Measurements from ENCODE around the gene ETV5.

DNA sequence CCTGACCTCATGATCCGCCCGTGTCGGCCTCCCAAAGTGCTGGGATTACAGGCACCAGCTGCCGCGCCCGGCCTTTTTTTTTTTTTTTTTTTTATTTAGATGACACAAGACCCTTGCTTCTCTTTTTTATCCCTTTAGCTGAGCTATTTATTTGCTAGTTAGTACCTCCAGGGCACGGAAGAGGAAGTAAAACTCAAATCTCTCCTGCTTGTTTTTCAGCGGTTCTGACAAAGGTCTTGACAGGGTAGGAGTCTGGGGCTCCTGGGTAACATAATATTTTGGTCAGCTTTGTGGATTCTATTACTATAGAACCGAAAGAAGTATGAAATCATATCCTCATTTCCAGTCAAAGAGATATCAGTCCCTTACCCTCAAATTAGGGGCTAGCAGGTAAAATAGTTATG is 44.0 kb upstream of the ETV5 start:
- no peak for TF ChIP-seq BHLHE40 (IDR thresholded peaks at IDR 0.05; ENCODE audit: borderline replicate concordance)
- TF ChIP-seq FOXA1 (IDR thresholded peaks at IDR 0.05) = no peak
- no peak for TF ChIP-seq TARDBP (IDR thresholded peaks at IDR 0.05)
- no peak for TF ChIP-seq LEF1 (IDR thresholded peaks at IDR 0.05; ENCODE audit: borderline replicate concordance)
- no peak for TF ChIP-seq FOXK2 (IDR thresholded peaks at IDR 0.05)

All from HEK293T (cell line).